Fibroblast of lung (primary cell): ENCODE results near the gene AS3MT.

Experiments
- EZH2 ChIP-seq: IDR thresholded peaks from 2 replicates; pipeline ENCODE4 v1.5.1; 2012; ENCODE audit warnings: low read length, control low read depth, mild to moderate bottlenecking; ENCODE audit errors: missing control alignments
- TF ChIP-seq, protein P1 (sequence below), 2 donors: IDR thresholded peaks in 1 of 2; conservative IDR thresholded peaks in 1 of 2; 1 replicate in 1 of 2; 2 replicates in 1 of 2; pipeline ENCODE4 v1.5.1; 2011 to 2012; ENCODE audit warnings: low read length in 2 of 2, control low read depth in 1 of 2, inconsistent platforms in 1 of 2, low read depth in 1 of 2, mild to moderate bottlenecking in 1 of 2

DNA sequence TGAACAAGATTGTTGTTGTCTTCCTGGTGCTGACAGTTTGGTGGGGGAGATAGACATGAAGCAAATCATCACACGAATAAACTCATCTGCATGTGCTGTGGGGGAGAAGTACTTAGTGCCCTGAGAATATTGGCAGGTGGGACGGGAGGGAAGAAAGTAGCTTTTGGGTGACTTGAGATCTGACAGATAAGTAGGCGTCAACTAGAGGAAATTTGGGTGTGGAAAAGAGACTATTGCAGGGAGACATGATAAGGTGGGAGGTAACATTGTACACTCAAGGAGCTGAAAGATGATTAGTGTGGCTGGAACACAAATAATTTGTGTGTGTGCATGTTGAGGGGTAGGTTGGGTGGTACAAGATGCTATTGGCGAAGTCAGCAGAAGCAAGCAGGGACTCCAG is 78.9 kb downstream of the AS3MT start:
- TF ChIP-seq EZH2: no peak
- TF ChIP-seq, protein P1, sequence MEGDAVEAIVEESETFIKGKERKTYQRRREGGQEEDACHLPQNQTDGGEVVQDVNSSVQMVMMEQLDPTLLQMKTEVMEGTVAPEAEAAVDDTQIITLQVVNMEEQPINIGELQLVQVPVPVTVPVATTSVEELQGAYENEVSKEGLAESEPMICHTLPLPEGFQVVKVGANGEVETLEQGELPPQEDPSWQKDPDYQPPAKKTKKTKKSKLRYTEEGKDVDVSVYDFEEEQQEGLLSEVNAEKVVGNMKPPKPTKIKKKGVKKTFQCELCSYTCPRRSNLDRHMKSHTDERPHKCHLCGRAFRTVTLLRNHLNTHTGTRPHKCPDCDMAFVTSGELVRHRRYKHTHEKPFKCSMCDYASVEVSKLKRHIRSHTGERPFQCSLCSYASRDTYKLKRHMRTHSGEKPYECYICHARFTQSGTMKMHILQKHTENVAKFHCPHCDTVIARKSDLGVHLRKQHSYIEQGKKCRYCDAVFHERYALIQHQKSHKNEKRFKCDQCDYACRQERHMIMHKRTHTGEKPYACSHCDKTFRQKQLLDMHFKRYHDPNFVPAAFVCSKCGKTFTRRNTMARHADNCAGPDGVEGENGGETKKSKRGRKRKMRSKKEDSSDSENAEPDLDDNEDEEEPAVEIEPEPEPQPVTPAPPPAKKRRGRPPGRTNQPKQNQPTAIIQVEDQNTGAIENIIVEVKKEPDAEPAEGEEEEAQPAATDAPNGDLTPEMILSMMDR (conservative IDR thresholded peaks at IDR 0.05 in 1 of 2, IDR thresholded peaks at IDR 0.05 in 1 of 2; ENCODE audit: low read depth in 1 of 2, low read length in 2 of 2): no peak
